ENCODE results near the gene ATG4B. TPM values are rescaled to one million over a fixed set of nuclear protein-coding genes. Genes with fewer than 3 reads are reported as not detected.

The ATG4B gene
- total RNA-seq, 1 donor from 2014 or later, result 78.1 TPM

DNA sequence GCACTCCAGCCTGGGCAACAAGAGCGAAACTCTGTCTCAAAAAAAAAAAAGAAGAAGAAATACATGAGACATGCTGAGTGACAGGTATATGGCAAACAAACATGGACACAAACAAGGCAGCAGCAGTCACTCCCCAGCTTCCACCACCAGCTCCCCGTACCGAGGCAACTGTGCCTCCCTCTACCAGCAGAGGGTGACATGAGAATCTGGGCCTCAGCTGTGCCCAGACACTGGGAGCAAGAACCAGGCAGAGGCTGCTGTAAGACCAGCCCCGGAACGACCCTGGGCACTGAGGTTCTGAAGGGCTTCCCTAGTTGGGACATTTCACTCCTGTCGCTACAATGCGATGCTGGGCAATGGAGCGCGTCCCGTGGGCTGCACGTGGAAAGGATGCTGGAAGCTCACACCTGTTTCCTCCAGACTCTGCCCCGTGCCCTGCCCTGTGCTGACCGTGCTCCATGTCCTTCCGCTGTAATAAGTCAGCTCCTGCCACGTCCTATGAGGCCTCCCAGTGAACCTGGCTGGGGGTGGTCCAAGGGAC lies 41.8 kb upstream of the ATG4B start:
- no peak overlapping the region for H3K4me3 Mint-ChIP-seq (ENCODE audit: unreplicated experiment)
- no peak for DNase-seq (ENCODE audit: extremely low spot score, unreplicated experiment)
- no peaks in the 10 kb centered on the region for H3K9me3 Mint-ChIP-seq (ENCODE audit: unreplicated experiment)
- TF ChIP-seq, protein P1, sequence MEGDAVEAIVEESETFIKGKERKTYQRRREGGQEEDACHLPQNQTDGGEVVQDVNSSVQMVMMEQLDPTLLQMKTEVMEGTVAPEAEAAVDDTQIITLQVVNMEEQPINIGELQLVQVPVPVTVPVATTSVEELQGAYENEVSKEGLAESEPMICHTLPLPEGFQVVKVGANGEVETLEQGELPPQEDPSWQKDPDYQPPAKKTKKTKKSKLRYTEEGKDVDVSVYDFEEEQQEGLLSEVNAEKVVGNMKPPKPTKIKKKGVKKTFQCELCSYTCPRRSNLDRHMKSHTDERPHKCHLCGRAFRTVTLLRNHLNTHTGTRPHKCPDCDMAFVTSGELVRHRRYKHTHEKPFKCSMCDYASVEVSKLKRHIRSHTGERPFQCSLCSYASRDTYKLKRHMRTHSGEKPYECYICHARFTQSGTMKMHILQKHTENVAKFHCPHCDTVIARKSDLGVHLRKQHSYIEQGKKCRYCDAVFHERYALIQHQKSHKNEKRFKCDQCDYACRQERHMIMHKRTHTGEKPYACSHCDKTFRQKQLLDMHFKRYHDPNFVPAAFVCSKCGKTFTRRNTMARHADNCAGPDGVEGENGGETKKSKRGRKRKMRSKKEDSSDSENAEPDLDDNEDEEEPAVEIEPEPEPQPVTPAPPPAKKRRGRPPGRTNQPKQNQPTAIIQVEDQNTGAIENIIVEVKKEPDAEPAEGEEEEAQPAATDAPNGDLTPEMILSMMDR (IDR thresholded peaks at IDR 0.05), result peak; percentile 46
- H3K4me1 Mint-ChIP-seq (ENCODE audit: unreplicated experiment), result peaks cover 3% of the 10 kb centered on the region
- peaks cover 21% of the 10 kb centered on the region for H3K36me3 Mint-ChIP-seq (ENCODE audit: unreplicated experiment)
- no peaks in the 10 kb centered on the region for H3K27me3 Mint-ChIP-seq (ENCODE audit: unreplicated experiment)
- no peak overlapping the region for H3K27ac Mint-ChIP-seq (ENCODE audit: unreplicated experiment)

DNA sequence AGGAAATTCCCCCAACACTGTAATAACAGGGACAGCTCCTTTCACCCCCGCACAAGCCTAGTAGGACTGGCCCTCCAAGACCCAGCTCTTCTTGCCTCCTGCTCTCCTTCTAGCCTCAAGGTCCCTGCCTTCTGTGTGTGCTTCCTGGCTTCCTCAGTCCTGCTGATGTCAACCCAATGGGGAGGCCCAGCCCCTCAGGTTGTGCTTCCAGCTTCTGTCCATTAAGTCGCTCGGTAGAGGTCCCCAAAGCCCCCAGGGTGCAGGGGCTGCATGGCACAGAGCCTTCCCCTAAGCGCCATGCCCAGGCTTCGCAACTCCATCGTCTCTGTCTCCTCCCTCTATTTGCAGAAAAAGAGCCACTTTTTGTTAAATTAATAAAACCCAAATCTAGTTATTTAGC lies 39.9 kb upstream of the ATG4B start:
- TF ChIP-seq, protein P1 (IDR thresholded peaks at IDR 0.05), result no peak
- Mint-ChIP-seq H3K4me3 (ENCODE audit: unreplicated experiment) (no peak overlapping the region), H3K27me3 (ENCODE audit: unreplicated experiment) (no peaks in the 10 kb centered on the region), H3K9me3 (ENCODE audit: unreplicated experiment) (no peaks in the 10 kb centered on the region), H3K27ac (ENCODE audit: unreplicated experiment) (peak overlapping the region; percentile 8), H3K36me3 (ENCODE audit: unreplicated experiment) (peaks cover 26% of the 10 kb centered on the region), H3K4me1 (ENCODE audit: unreplicated experiment) (peaks cover 3% of the 10 kb centered on the region)
- no peak for DNase-seq (ENCODE audit: extremely low spot score, unreplicated experiment)

DNA sequence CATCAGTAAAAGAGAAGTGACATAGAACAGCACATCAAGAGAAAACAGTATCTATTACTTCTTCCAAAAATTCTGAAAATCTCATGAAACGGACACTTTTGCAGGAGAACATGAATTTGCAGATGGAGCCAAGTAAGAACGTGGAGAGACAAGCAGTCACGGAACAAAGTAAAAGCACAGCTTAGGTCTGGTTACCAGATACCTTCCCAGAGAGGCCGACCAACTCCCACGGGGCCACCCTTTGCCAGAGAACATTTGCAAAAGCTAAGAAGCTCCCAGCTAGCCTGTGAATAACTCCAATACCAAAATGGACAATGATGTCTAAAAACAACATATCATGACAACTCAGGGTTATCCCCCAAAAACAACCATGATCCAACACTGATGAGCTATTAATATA lies 39.4 kb upstream of the ATG4B start:
- Mint-ChIP-seq H3K27me3 (ENCODE audit: unreplicated experiment) (no peaks in the 10 kb centered on the region), H3K27ac (ENCODE audit: unreplicated experiment) (no peak overlapping the region), H3K36me3 (ENCODE audit: unreplicated experiment) (peaks cover 26% of the 10 kb centered on the region), H3K4me1 (ENCODE audit: unreplicated experiment) (peaks cover 3% of the 10 kb centered on the region), H3K4me3 (ENCODE audit: unreplicated experiment) (no peak overlapping the region), H3K9me3 (ENCODE audit: unreplicated experiment) (no peaks in the 10 kb centered on the region)
- no peak for DNase-seq (ENCODE audit: extremely low spot score, unreplicated experiment)
- TF ChIP-seq, protein P1 (IDR thresholded peaks at IDR 0.05), result no peak

DNA sequence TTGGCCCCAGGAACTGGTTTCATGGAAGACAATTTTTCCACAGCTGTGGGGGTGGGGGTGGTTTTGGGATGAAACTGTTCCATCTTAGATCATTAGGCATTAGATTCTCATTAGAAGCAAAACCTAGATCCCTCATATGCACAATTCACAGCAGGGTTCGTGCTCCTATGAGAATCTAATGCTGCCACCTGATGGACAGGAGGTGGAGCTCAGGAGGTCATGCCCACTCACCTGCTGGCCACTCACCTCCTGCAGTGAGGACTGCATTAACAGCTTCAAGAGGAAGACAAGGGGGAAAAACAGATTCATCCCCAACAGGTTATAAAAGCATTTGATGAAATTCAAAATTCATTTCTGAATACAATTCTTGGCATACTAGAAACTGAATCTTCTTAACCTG lies 39.0 kb upstream of the ATG4B start:
- H3K4me3 Mint-ChIP-seq (ENCODE audit: unreplicated experiment), result no peak overlapping the region
- TF ChIP-seq, protein P1 (IDR thresholded peaks at IDR 0.05), result peak; percentile 46
- H3K4me1 Mint-ChIP-seq (ENCODE audit: unreplicated experiment), result peaks cover 3% of the 10 kb centered on the region
- H3K36me3 Mint-ChIP-seq (ENCODE audit: unreplicated experiment), result peaks cover 27% of the 10 kb centered on the region
- no peaks in the 10 kb centered on the region for H3K9me3 Mint-ChIP-seq (ENCODE audit: unreplicated experiment)
- DNase-seq (ENCODE audit: extremely low spot score, unreplicated experiment), result no peak
- no peaks in the 10 kb centered on the region for H3K27me3 Mint-ChIP-seq (ENCODE audit: unreplicated experiment)
- no peak overlapping the region for H3K27ac Mint-ChIP-seq (ENCODE audit: unreplicated experiment)

DNA sequence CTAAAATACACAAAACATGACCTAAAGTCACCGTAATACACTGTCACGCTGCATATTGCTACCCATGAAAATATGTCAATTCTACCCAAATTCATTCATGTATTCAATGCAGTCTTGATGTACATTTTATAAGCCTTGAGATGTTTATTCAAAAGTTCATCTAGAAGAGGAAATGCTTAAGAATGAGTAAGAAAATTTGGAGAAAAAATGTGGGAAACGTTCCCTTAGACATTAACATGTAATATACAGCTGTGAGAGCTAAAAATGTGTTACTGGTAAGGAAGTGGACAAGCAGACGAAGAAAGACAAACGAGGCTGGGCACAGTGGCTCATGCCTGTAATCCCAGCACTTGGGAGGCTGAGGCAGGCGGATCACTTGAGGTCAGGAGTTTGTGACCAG lies 37.9 kb upstream of the ATG4B start:
- H3K27ac Mint-ChIP-seq (ENCODE audit: unreplicated experiment), result no peak overlapping the region
- no peak overlapping the region for H3K4me3 Mint-ChIP-seq (ENCODE audit: unreplicated experiment)
- no peaks in the 10 kb centered on the region for H3K9me3 Mint-ChIP-seq (ENCODE audit: unreplicated experiment)
- no peaks in the 10 kb centered on the region for H3K27me3 Mint-ChIP-seq (ENCODE audit: unreplicated experiment)
- peaks cover 23% of the 10 kb centered on the region for H3K36me3 Mint-ChIP-seq (ENCODE audit: unreplicated experiment)
- TF ChIP-seq, protein P1 (IDR thresholded peaks at IDR 0.05), result no peak
- H3K4me1 Mint-ChIP-seq (ENCODE audit: unreplicated experiment), result peaks cover 3% of the 10 kb centered on the region
- no peak for DNase-seq (ENCODE audit: extremely low spot score, unreplicated experiment)
